Stimulated activated CD4-positive, alpha-beta T cell treated with anti-CD3 and anti-CD28 coated beads, Interleukin-2, amount 100 ng/mL, for 48 hours (primary cell): ENCODE measurements around the gene HRG.
A peak's percentile ranks its signal among the peaks of the same experiment; 100 is the strongest.
"Not testable (repeated sequence)": the region's sequence is repeated elsewhere in the genome, so short reads cannot be mapped to it uniquely, and the experiment has no call there.

Experiments used
- DNase-seq, 2 donors: peaks; one replicate each; pipeline ENCODE4 v3.0.0-alpha.2; 2020

HRG gene

GRCh38 chr3:186665625-186666188 is at the start of gene HRG:
Gene HRG (plus strand): TSS chr3:186666014. CDS start chr3:186666032, 18 bp downstream.
- no peak for DNase-seq

GRCh38 chr3:186616299-186616617 is 49.6 kb upstream of the HRG start:
- no peak for DNase-seq

- DNase-seq = peak; percentile 77 to 82
These were observed 48.5 kb upstream of the HRG start for GRCh38 chr3:186617036-186617946.

- DNase-seq = no peak
These were observed 47.4 kb upstream of the HRG start for GRCh38 chr3:186618318-186618938.

GRCh38 chr3:186619787-186620212 is 46.0 kb upstream of the HRG start:
- DNase-seq = no peak

- DNase-seq = no peak
These were observed 45.4 kb upstream of the HRG start for GRCh38 chr3:186620213-186621092.

- no peak for DNase-seq
These were observed 43.7 kb upstream of the HRG start for GRCh38 chr3:186621894-186622650.

GRCh38 chr3:186622651-186623310 is 43.0 kb upstream of the HRG start:
- DNase-seq = no peak

GRCh38 chr3:186624598-186624997 is 41.2 kb upstream of the HRG start:
- DNase-seq = no peak

- DNase-seq = no peak
These were observed 40.2 kb upstream of the HRG start for GRCh38 chr3:186625600-186626042.

GRCh38 chr3:186626254-186626847 is 39.5 kb upstream of the HRG start:
- no peak for DNase-seq

GRCh38 chr3:186627852-186628414 is 37.9 kb upstream of the HRG start:
- DNase-seq = no peak

- no peak for DNase-seq
These were observed 37.1 kb upstream of the HRG start for GRCh38 chr3:186628756-186629155.

GRCh38 chr3:186630950-186631641 is 34.7 kb upstream of the HRG start:
- DNase-seq = no peak

- DNase-seq = no peak
These were observed 32.3 kb upstream of the HRG start for GRCh38 chr3:186633481-186633880.

- not testable (repeated sequence) for DNase-seq
These were observed 31.6 kb upstream of the HRG start for GRCh38 chr3:186634207-186634606.

GRCh38 chr3:186635532-186635931 is 30.3 kb upstream of the HRG start:
- DNase-seq = no peak

- no peak for DNase-seq
These were observed 29.3 kb upstream of the HRG start for GRCh38 chr3:186636536-186636935.

GRCh38 chr3:186637686-186638085 is 28.1 kb upstream of the HRG start:
- no peak for DNase-seq

GRCh38 chr3:186638259-186638658 is 27.6 kb upstream of the HRG start:
- no peak for DNase-seq
